Measurements from ENCODE around the gene MRPL24. TPM values are rescaled to one million over a fixed set of nuclear protein-coding genes. Genes with fewer than 3 reads are reported as not detected.

Gene MRPL24
- total RNA-seq, 2 experiments from 2014 or later: 40.3 to 43.8 TPM

GRCh38 chr1:156740237-156740740 is 599 bp downstream of the MRPL24 start:
- Mint-ChIP-seq H3K27me3 (no peaks in the 10 kb centered on the region), H3K4me1 (peaks cover 59% of the 10 kb centered on the region), H3K36me3 (ENCODE audit: low read depth) (peaks cover 57% of the 10 kb centered on the region), H3K4me3 (peak overlapping the region; percentile 99), H3K9me3 (no peaks in the 10 kb centered on the region), H3K27ac (peak overlapping the region; percentile 97)
- ChIA-PET POLR2A (interaction anchor here (1.3 to 5.4 kb wide), 4 partner anchors 11 to 68 kb away, joined by 6 to 150 read pairs (median 82); partner anchors contain the start of genes HDGF, ISG20L2, METTL25B and PRCC), CTCF (interaction anchor here (0.5 to 3.6 kb wide), 11 partner anchors 11 to 260 kb away, joined by 3 to 78 read pairs (median 4); partner anchors contain the start of genes HDGF, ISG20L2, METTL25B and NTRK1)
- no peak for DNase-seq

- DNase-seq: no peak
- H3K9me3 Mint-ChIP-seq: no peaks in the 10 kb centered on the region
- H3K27me3 Mint-ChIP-seq: no peaks in the 10 kb centered on the region
- ChIA-PET POLR2A (interaction anchor here (5.4 kb wide), 1 partner anchor 10 kb away, joined by 150 read pairs; the partner anchor contains the start of genes ISG20L2 and METTL25B), CTCF (interaction anchor here (1.3 kb wide), 2 partner anchors 9 to 13 kb away, joined by 3 to 9 read pairs; no protein-coding TSS in a partner anchor)
- H3K36me3 Mint-ChIP-seq (ENCODE audit: low read depth): peaks cover 46% of the 10 kb centered on the region
- H3K4me3 Mint-ChIP-seq: peak overlapping the region; percentile 0
- no peak overlapping the region for H3K27ac Mint-ChIP-seq
- peaks cover 49% of the 10 kb centered on the region for H3K4me1 Mint-ChIP-seq
These were observed 2.0 kb downstream of the MRPL24 start for GRCh38 chr1:156738916-156739315.

GRCh38 chr1:156738407-156738806 is 2.5 kb downstream of the MRPL24 start:
- H3K36me3 Mint-ChIP-seq (ENCODE audit: low read depth): peaks cover 41% of the 10 kb centered on the region
- H3K4me3 Mint-ChIP-seq: no peak overlapping the region
- H3K9me3 Mint-ChIP-seq: no peaks in the 10 kb centered on the region
- H3K27me3 Mint-ChIP-seq: no peaks in the 10 kb centered on the region
- ChIA-PET CTCF (interaction anchor here (1.3 kb wide), 2 partner anchors 8 to 12 kb away, joined by 3 to 9 read pairs; no protein-coding TSS in a partner anchor), POLR2A (interaction anchor here (5.4 kb wide), 1 partner anchor 10 kb away, joined by 150 read pairs; the partner anchor contains the start of genes ISG20L2 and METTL25B)
- no peak for DNase-seq
- no peak overlapping the region for H3K27ac Mint-ChIP-seq
- peaks cover 44% of the 10 kb centered on the region for H3K4me1 Mint-ChIP-seq

GRCh38 chr1:156733989-156734584 is 6.8 kb downstream of the MRPL24 start:
- Mint-ChIP-seq H3K27me3 (no peaks in the 10 kb centered on the region), H3K4me3 (no peak overlapping the region), H3K4me1 (peaks cover 22% of the 10 kb centered on the region), H3K27ac (no peak overlapping the region), H3K36me3 (ENCODE audit: low read depth) (peaks cover 27% of the 10 kb centered on the region), H3K9me3 (no peaks in the 10 kb centered on the region)
- CTCF ChIA-PET: interaction anchor here (0.6 kb wide), 1 partner anchor 45 kb away, joined by 5 read pairs; no protein-coding TSS in a partner anchor
- POLR2A ChIA-PET: interaction anchor here (1.2 to 1.6 kb wide), 2 partner anchors 8 to 18 kb away, joined by 4 to 7 read pairs; partner anchors contain the start of gene HDGF
- DNase-seq: no peak

- Mint-ChIP-seq H3K4me1 (peaks cover 24% of the 10 kb centered on the region), H3K36me3 (ENCODE audit: low read depth) (peaks cover 35% of the 10 kb centered on the region), H3K27me3 (no peaks in the 10 kb centered on the region), H3K4me3 (no peak within 1 kb of the TSS), H3K27ac (no peak within 1 kb of the TSS), H3K9me3 (no peaks in the 10 kb centered on the region)
- ChIA-PET POLR2A (interaction anchor here (0.6 to 8.9 kb wide), 25 partner anchors 8 to 272 kb away, joined by 3 to 150 read pairs (median 5); partner anchors contain the start of genes GPATCH4, HDGF, MRPL24 and NTRK1), CTCF (interaction anchor here (0.6 to 6.7 kb wide), 15 partner anchors 9 to 162 kb away, joined by 3 to 212 read pairs (median 27); partner anchors contain the start of genes HDGF, INSRR, MRPL24 and NES)
- DNase-seq: peak; percentile 98
These were observed 12.1 kb downstream of the MRPL24 start, which contains the start of gene ISG20L2 for GRCh38 chr1:156728599-156729462. Gene ISG20L2 (minus strand): TSS chr1:156728766. CDS start chr1:156727652, 1,114 bp downstream.

- POLR2A ChIA-PET: interaction anchor here (0.6 to 8.9 kb wide), 28 partner anchors 9 to 271 kb away, joined by 3 to 150 read pairs (median 4); partner anchors contain the start of genes GPATCH4, HDGF, MRPL24 and NTRK1
- DNase-seq: peak; percentile 84
These were observed 12.8 kb downstream of the MRPL24 start, which contains the start of gene METTL25B for GRCh38 chr1:156727926-156728598. Gene METTL25B (plus strand): TSS chr1:156728469. CDS start chr1:156729105, 636 bp downstream.

GRCh38 chr1:156727492-156727891 is 13.4 kb downstream of the MRPL24 start:
- no peak for DNase-seq
- H3K27ac Mint-ChIP-seq: no peak overlapping the region
- POLR2A ChIA-PET: interaction anchor here (0.6 to 8.9 kb wide), 15 partner anchors 13 to 222 kb away, joined by 3 to 150 read pairs (median 15); partner anchors contain the start of genes HDGF, MRPL24, NTRK1 and PRCC
- H3K9me3 Mint-ChIP-seq: no peaks in the 10 kb centered on the region
- H3K4me1 Mint-ChIP-seq: peaks cover 34% of the 10 kb centered on the region
- no peaks in the 10 kb centered on the region for H3K27me3 Mint-ChIP-seq
- peaks cover 39% of the 10 kb centered on the region for H3K36me3 Mint-ChIP-seq (ENCODE audit: low read depth)
- H3K4me3 Mint-ChIP-seq: no peak overlapping the region
- CTCF ChIA-PET: interaction anchor here (1.8 to 6.7 kb wide), 18 partner anchors 12 to 163 kb away, joined by 12 to 212 read pairs (median 32); partner anchors contain the start of genes CRABP2, HDGF, INSRR and MRPL24

More at GRCh38 chr1:156727926-156728598, 12.8 kb downstream of the MRPL24 start, which contains the start of gene METTL25B:
- Mint-ChIP-seq H3K4me1 (peaks cover 32% of the 10 kb centered on the region), H3K27me3 (no peaks in the 10 kb centered on the region), H3K36me3 (ENCODE audit: low read depth) (peaks cover 41% of the 10 kb centered on the region), H3K9me3 (no peaks in the 10 kb centered on the region), H3K27ac (no peak within 1 kb of the TSS), H3K4me3 (no peak within 1 kb of the TSS)
- CTCF ChIA-PET: interaction anchor here (0.6 to 6.7 kb wide), 19 partner anchors 14 to 477 kb away, joined by 3 to 212 read pairs (median 27); partner anchors contain the start of genes CRABP2, HDGF, INSRR and MRPL24

- H3K9me3 Mint-ChIP-seq: no peaks in the 10 kb centered on the region
- CTCF ChIA-PET: interaction anchor here (1.0 to 6.7 kb wide), 51 partner anchors 8 to 269 kb away, joined by 3 to 212 read pairs (median 8); partner anchors contain the start of genes CRABP2, HDGF, INSRR and MRPL24
- no peak overlapping the region for H3K27ac Mint-ChIP-seq
- peaks cover 36% of the 10 kb centered on the region for H3K4me1 Mint-ChIP-seq
- POLR2A ChIA-PET: interaction anchor here (0.6 to 8.9 kb wide), 16 partner anchors 14 to 318 kb away, joined by 3 to 150 read pairs (median 10); partner anchors contain the start of genes HDGF, MRPL24, NES and NTRK1
- no peaks in the 10 kb centered on the region for H3K27me3 Mint-ChIP-seq
- peaks cover 40% of the 10 kb centered on the region for H3K36me3 Mint-ChIP-seq (ENCODE audit: low read depth)
- no peak overlapping the region for H3K4me3 Mint-ChIP-seq
- peak; percentile 67 for DNase-seq
These were observed 14.2 kb downstream of the MRPL24 start for GRCh38 chr1:156726549-156727226.

GRCh38 chr1:156725683-156726280 is 15.1 kb downstream of the MRPL24 start:
- Mint-ChIP-seq H3K36me3 (ENCODE audit: low read depth) (peaks cover 48% of the 10 kb centered on the region), H3K27ac (no peak overlapping the region), H3K27me3 (no peaks in the 10 kb centered on the region), H3K4me3 (no peak overlapping the region), H3K9me3 (no peaks in the 10 kb centered on the region), H3K4me1 (peaks cover 36% of the 10 kb centered on the region)
- ChIA-PET POLR2A (interaction anchor here (0.6 to 8.9 kb wide), 16 partner anchors 9 to 319 kb away, joined by 3 to 150 read pairs (median 10); partner anchors contain the start of genes HDGF, MRPL24, NES and NTRK1), CTCF (interaction anchor here (0.6 to 6.7 kb wide), 60 partner anchors 7 to 319 kb away, joined by 3 to 212 read pairs (median 6); partner anchors contain the start of genes CRABP2, HDGF, INSRR and MRPL24)
- DNase-seq: peak; percentile 85

GRCh38 chr1:156721535-156721934 is 19.4 kb downstream of the MRPL24 start:
- Mint-ChIP-seq H3K36me3 (ENCODE audit: low read depth) (peaks cover 44% of the 10 kb centered on the region), H3K4me1 (peaks cover 28% of the 10 kb centered on the region), H3K27me3 (no peaks in the 10 kb centered on the region), H3K27ac (peak overlapping the region; percentile 59), H3K4me3 (no peak overlapping the region), H3K9me3 (no peaks in the 10 kb centered on the region)
- no peak for DNase-seq
- ChIA-PET CTCF (interaction anchor here (1.3 to 2.4 kb wide), 3 partner anchors 19 to 62 kb away, joined by 3 to 25 read pairs (median 4); no protein-coding TSS in a partner anchor), POLR2A (interaction anchor here (1.0 to 1.4 kb wide), 3 partner anchors 16 to 32 kb away, joined by 3 to 5 read pairs (median 5); partner anchors contain the start of gene CRABP2)

All from activated CD4-positive, alpha-beta memory T cell treated with anti-CD3 and anti-CD28 coated beads, Interleukin-2, amount 10 ng/mL, durations not matched to agents 7 days and 5 days (primary cell).